ENCODE measurements around the gene ITM2B. TPM values are rescaled to one million over a fixed set of nuclear protein-coding genes. Genes with fewer than 3 reads are reported as not detected.

The ITM2B gene
- total and polyA plus RNA-seq, 2 experiments from 2014 or later, result 295 to 690 TPM

DNA sequence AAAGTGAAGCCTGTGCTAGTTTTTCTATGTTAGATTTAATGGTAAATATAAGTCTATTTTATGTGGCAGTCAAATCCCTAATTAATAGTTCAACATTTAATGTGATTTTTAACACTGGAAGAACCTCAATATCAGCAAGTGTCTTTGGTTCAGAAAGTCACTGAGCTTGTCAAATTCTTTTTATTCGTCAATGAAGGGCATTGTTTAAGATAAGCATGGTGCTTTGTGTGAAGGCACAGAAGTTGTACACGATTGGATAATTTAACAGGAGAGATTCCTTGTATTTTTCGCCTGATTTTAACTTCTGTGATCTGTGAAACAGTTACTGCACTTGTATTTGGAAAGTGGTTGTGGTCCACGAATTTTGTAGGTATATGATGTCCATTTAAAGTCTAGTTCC is 40.3 kb downstream of the ITM2B start:
- no peak for DNase-seq
- Histone ChIP-seq H3F3A (ENCODE audit: insufficient read depth) (no peaks in the 10 kb centered on the region; the same call in 1 of the 2 replicates), H3K4me3 (no peak overlapping the region), H3K4me2 (ENCODE audit: unreplicated experiment) (no peak overlapping the region), H3K79me2 (ENCODE audit: insufficient read depth) (no peaks in the 10 kb centered on the region), H3K4me1 (ENCODE audit: insufficient read depth) (no peaks in the 10 kb centered on the region), H3K27me3 (replicated peaks; ENCODE audit: insufficient read depth) (no peaks in the 10 kb centered on the region), H3K36me3 (ENCODE audit: low read depth) (peaks cover 6% of the 10 kb centered on the region; the same call in 1 of the 2 replicates), H3K9ac (no peak overlapping the region), H3K27ac (no peak overlapping the region), H3K9me2 (ENCODE audit: insufficient read depth) (no peaks in the 10 kb centered on the region), H3K9me3 (ENCODE audit: low read depth) (no peaks in the 10 kb centered on the region), H4K20me1 (ENCODE audit: insufficient read depth) (no peaks in the 10 kb centered on the region), H2AFZ (no peak overlapping the region)
- 94% methylated on average over 4 of the region's 4 CpGs for WGBS, 2 experiments (ENCODE audit: low coverage in 1 of 2, low lambda C conversion rate in 2 of 2, missing lambda C conversion rate in 2 of 2)
- in situ Hi-C loops (cut with MboI), result no loop called here
- TF ChIP-seq EZH2 (IDR thresholded peaks at IDR 0.05; ENCODE audit: insufficient read depth, poor library complexity, severe bottlenecking) (no peak), EZH2phosphoT487 (IDR thresholded peaks at IDR 0.05; ENCODE audit: insufficient read depth, low read depth) (no peak)

DNA sequence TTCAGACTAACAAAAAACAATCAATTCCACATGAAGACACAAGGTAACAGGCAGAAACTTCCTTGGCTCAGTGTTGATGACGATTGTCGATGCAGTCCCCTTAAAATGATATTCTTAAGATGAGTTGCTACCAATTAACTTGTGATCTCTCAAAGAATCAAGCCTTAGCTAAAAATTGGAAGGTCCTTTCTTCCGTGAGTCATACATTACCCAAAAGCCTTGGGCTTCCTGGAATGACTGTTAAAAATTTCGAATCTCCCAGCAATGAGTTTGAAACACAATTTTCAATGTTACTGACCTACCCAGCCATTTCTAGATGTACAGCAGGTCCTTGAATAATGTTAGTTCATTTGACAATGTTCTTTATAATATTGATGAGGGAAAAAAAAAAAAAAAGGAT is 42.5 kb downstream of the ITM2B start:
- in situ Hi-C loops (cut with MboI), result no loop called here
- Histone ChIP-seq H3K9ac (no peak overlapping the region), H3K9me3 (ENCODE audit: low read depth) (no peaks in the 10 kb centered on the region), H3K79me2 (ENCODE audit: insufficient read depth) (no peaks in the 10 kb centered on the region), H3K27ac (no peak overlapping the region), H3K27me3 (replicated peaks; ENCODE audit: insufficient read depth) (no peaks in the 10 kb centered on the region), H3K9me2 (ENCODE audit: insufficient read depth) (no peaks in the 10 kb centered on the region), H3K4me2 (ENCODE audit: unreplicated experiment) (no peak overlapping the region), H3K4me3 (no peak overlapping the region), H4K20me1 (ENCODE audit: insufficient read depth) (no peaks in the 10 kb centered on the region), H3K36me3 (ENCODE audit: low read depth) (0 out of 2 replicates have a peak, but pooled peaks cover 6% of the 10 kb centered on the region), H3K4me1 (ENCODE audit: insufficient read depth) (no peaks in the 10 kb centered on the region), H3F3A (ENCODE audit: insufficient read depth) (no peaks in the 10 kb centered on the region; the same call in 1 of the 2 replicates), H2AFZ (no peak overlapping the region)
- peak; percentile 48 for DNase-seq
- WGBS, 2 experiments (ENCODE audit: low coverage in 1 of 2, low lambda C conversion rate in 2 of 2, missing lambda C conversion rate in 2 of 2), result 41 to 48% methylated on average over 4 of the region's 4 CpGs
- no peak for TF ChIP-seq EZH2 (IDR thresholded peaks at IDR 0.05; ENCODE audit: insufficient read depth, poor library complexity, severe bottlenecking)
- no peak for TF ChIP-seq EZH2phosphoT487 (IDR thresholded peaks at IDR 0.05; ENCODE audit: insufficient read depth, low read depth)

DNA sequence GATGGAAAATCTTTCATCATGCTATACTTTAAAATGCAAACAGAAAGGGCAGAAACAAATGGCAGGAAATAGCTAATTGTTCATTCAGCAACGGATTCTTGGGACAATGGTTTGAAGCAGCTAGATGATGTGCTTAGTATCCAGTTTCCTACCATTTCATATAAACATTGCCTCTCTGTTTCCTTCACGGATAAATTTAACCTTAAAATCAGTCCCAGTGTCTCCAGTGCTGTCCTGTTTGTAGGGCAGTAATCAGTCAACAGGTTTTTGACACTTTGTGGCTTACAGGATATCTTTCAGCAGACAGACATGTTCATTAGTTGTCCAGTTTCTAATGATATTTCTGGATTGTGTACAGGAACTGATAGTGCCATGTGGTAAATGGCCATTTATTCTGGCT is 45.8 kb downstream of the ITM2B start:
- 23 to 24% methylated on average over 2 of the region's 2 CpGs for WGBS, 2 experiments (ENCODE audit: low coverage in 1 of 2, low lambda C conversion rate in 2 of 2, missing lambda C conversion rate in 2 of 2)
- H2AFZ ChIP-seq, result no peak overlapping the region
- H3K27me3 ChIP-seq (replicated peaks; ENCODE audit: insufficient read depth), result no peaks in the 10 kb centered on the region

DNA sequence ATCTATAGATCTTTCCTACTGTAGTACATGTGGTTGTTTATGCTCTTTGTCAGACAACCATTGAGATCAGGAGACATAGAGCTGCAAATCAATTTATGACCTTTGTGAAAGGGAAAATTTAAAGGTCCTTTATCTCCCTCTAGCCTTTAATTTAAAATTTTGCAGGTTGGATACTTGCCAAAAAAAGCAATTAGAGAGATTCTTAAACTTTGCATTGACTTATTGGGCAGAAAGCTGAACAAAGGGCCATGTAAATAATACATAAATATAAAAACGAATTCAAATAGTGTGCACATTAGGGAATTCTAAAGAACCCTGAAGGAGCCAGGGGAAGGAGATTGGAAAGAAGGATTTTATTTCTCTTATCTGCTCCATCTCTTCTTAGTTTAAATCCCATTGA is 48.5 kb downstream of the ITM2B start:
- H3K4me3 ChIP-seq, result no peak overlapping the region
- H4K20me1 ChIP-seq (ENCODE audit: insufficient read depth), result no peaks in the 10 kb centered on the region
- no peaks in the 10 kb centered on the region for H3K4me1 ChIP-seq (ENCODE audit: insufficient read depth)
- H3F3A ChIP-seq (ENCODE audit: insufficient read depth), result no peaks in the 10 kb centered on the region
- no peak for DNase-seq
- in situ Hi-C loops (cut with MboI), result no loop called here
- no peak overlapping the region for H3K4me2 ChIP-seq (ENCODE audit: unreplicated experiment)
- H3K9me2 ChIP-seq (ENCODE audit: insufficient read depth), result no peaks in the 10 kb centered on the region
- no peaks in the 10 kb centered on the region for H3K9me3 ChIP-seq (ENCODE audit: low read depth)
- no peak overlapping the region for H2AFZ ChIP-seq
- no peaks in the 10 kb centered on the region for H3K79me2 ChIP-seq (ENCODE audit: insufficient read depth)
- no peaks in the 10 kb centered on the region for H3K36me3 ChIP-seq (ENCODE audit: low read depth)
- 82 to 89% methylated on average over 1 of the region's 1 CpG for WGBS, 2 experiments (ENCODE audit: low coverage in 1 of 2, low lambda C conversion rate in 2 of 2, missing lambda C conversion rate in 2 of 2)
- no peak overlapping the region for H3K27ac ChIP-seq
- no peaks in the 10 kb centered on the region for H3K27me3 ChIP-seq (replicated peaks; ENCODE audit: insufficient read depth)
- no peak overlapping the region for H3K9ac ChIP-seq
- TF ChIP-seq EZH2 (IDR thresholded peaks at IDR 0.05; ENCODE audit: insufficient read depth, poor library complexity, severe bottlenecking) (no peak), EZH2phosphoT487 (IDR thresholded peaks at IDR 0.05; ENCODE audit: insufficient read depth, low read depth) (no peak)

More for the DNA sequence above, 45.8 kb downstream of the ITM2B start:
- H3K9me2 ChIP-seq (ENCODE audit: insufficient read depth), result no peaks in the 10 kb centered on the region
- no peaks in the 10 kb centered on the region for H4K20me1 ChIP-seq (ENCODE audit: insufficient read depth)
- no peaks in the 10 kb centered on the region for H3K4me1 ChIP-seq (ENCODE audit: insufficient read depth)
- in situ Hi-C loops (cut with MboI), result no loop called here
- TF ChIP-seq EZH2phosphoT487 (IDR thresholded peaks at IDR 0.05; ENCODE audit: insufficient read depth, low read depth) (no peak), EZH2 (IDR thresholded peaks at IDR 0.05; ENCODE audit: insufficient read depth, poor library complexity, severe bottlenecking) (no peak)
- H3K27ac ChIP-seq, result no peak overlapping the region
- DNase-seq, result no peak
- H3K9me3 ChIP-seq (ENCODE audit: low read depth), result no peaks in the 10 kb centered on the region
- H3K4me3 ChIP-seq, result no peak overlapping the region
- no peaks in the 10 kb centered on the region; the same call in 1 of the 2 replicates for H3F3A ChIP-seq (ENCODE audit: insufficient read depth)
- H3K36me3 ChIP-seq (ENCODE audit: low read depth), result no peaks in the 10 kb centered on the region
- H3K79me2 ChIP-seq (ENCODE audit: insufficient read depth), result no peaks in the 10 kb centered on the region
- H3K4me2 ChIP-seq (ENCODE audit: unreplicated experiment), result no peak overlapping the region
- no peak overlapping the region for H3K9ac ChIP-seq

DNA sequence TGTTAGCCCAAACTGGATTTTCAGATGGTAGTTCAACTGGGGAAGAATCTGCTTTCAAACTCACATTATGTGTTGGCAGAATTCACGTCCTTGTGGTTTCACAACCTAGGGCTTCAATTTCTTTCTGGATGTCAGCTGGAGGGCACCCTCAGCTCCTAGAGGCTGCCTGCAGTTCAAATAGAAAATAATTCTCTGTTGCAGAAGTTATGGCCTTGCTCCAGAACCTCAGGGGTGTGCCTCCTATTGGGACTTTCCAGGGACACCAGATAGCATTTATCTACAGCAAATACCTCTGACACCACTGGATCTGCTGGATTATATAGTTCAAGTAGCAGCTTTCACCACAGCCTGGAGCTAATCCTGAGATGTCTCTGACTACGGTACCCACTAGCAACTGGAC is 58.7 kb downstream of the ITM2B start:
- Histone ChIP-seq H3K4me2 (ENCODE audit: unreplicated experiment) (no peak overlapping the region), H3K9me2 (ENCODE audit: insufficient read depth) (no peaks in the 10 kb centered on the region), H3K4me3 (no peak overlapping the region), H3F3A (ENCODE audit: insufficient read depth) (no peaks in the 10 kb centered on the region), H3K36me3 (ENCODE audit: low read depth) (no peaks in the 10 kb centered on the region), H2AFZ (no peak overlapping the region), H3K9ac (no peak overlapping the region), H3K4me1 (ENCODE audit: insufficient read depth) (no peaks in the 10 kb centered on the region), H3K9me3 (ENCODE audit: low read depth) (no peaks in the 10 kb centered on the region), H3K27me3 (replicated peaks; ENCODE audit: insufficient read depth) (no peaks in the 10 kb centered on the region; the same call in 1 of the 2 replicates), H4K20me1 (ENCODE audit: insufficient read depth) (no peaks in the 10 kb centered on the region), H3K27ac (no peak overlapping the region), H3K79me2 (ENCODE audit: insufficient read depth) (no peaks in the 10 kb centered on the region)
- DNase-seq, result no peak
- TF ChIP-seq EZH2 (IDR thresholded peaks at IDR 0.05; ENCODE audit: insufficient read depth, poor library complexity, severe bottlenecking) (no peak), EZH2phosphoT487 (IDR thresholded peaks at IDR 0.05; ENCODE audit: insufficient read depth, low read depth) (no peak)
- in situ Hi-C loops (cut with MboI), result no loop called here
- WGBS, 2 experiments (ENCODE audit: low coverage in 1 of 2, low lambda C conversion rate in 2 of 2, missing lambda C conversion rate in 2 of 2), result 66 to 69% methylated on average over 2 of the region's 2 CpGs
